ENCODE measurements around the gene MAN2A1.

- TF ChIP-seq, protein P1, sequence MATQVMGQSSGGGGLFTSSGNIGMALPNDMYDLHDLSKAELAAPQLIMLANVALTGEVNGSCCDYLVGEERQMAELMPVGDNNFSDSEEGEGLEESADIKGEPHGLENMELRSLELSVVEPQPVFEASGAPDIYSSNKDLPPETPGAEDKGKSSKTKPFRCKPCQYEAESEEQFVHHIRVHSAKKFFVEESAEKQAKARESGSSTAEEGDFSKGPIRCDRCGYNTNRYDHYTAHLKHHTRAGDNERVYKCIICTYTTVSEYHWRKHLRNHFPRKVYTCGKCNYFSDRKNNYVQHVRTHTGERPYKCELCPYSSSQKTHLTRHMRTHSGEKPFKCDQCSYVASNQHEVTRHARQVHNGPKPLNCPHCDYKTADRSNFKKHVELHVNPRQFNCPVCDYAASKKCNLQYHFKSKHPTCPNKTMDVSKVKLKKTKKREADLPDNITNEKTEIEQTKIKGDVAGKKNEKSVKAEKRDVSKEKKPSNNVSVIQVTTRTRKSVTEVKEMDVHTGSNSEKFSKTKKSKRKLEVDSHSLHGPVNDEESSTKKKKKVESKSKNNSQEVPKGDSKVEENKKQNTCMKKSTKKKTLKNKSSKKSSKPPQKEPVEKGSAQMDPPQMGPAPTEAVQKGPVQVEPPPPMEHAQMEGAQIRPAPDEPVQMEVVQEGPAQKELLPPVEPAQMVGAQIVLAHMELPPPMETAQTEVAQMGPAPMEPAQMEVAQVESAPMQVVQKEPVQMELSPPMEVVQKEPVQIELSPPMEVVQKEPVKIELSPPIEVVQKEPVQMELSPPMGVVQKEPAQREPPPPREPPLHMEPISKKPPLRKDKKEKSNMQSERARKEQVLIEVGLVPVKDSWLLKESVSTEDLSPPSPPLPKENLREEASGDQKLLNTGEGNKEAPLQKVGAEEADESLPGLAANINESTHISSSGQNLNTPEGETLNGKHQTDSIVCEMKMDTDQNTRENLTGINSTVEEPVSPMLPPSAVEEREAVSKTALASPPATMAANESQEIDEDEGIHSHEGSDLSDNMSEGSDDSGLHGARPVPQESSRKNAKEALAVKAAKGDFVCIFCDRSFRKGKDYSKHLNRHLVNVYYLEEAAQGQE (IDR thresholded peaks at IDR 0.05; ENCODE audit: low read depth): no peak
- TF ChIP-seq RAD21 (IDR thresholded peaks at IDR 0.05; ENCODE audit: low read depth) (no peak), ZNF274 (IDR thresholded peaks at IDR 0.05; ENCODE audit: low read depth, low read length) (no peak), EZH2phosphoT487 (IDR thresholded peaks at IDR 0.05; ENCODE audit: borderline replicate concordance) (no peak), POLR2A (IDR thresholded peaks at IDR 0.05; ENCODE audit: borderline replicate concordance, extremely low read depth, insufficient read depth, insufficient read length) (no peak), POLR2AphosphoS5 (IDR thresholded peaks at IDR 0.05; ENCODE audit: low read depth, low read length) (no peak), CTCF (IDR thresholded peaks at IDR 0.05 in 2 of 3, conservative IDR thresholded peaks at IDR 0.05 in 1 of 3; ENCODE audit: borderline replicate concordance in 1 of 3, insufficient read depth in 1 of 3, low read depth in 2 of 3, low read length in 2 of 3) (no peak), EZH2 (IDR thresholded peaks at IDR 0.05) (no peak)
- TF ChIP-seq, protein P2, sequence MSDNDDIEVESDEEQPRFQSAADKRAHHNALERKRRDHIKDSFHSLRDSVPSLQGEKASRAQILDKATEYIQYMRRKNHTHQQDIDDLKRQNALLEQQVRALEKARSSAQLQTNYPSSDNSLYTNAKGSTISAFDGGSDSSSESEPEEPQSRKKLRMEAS (IDR thresholded peaks at IDR 0.05): no peak
Measured at GRCh38 chr5:109671136-109671535, 18.6 kb upstream of the MAN2A1 start.

Measured in HCT116 (cell line).